Testis (tissue), 2 donors: Measurements from ENCODE around the gene TBXAS1.

Source experiments
- POLR2A ChIP-seq: fragments of 450-650 bp; IDR thresholded peaks from one replicate; pipeline ENCODE4 v1.6.1; 2017; ENCODE audit warnings: antibody characterized with exemption, mild to moderate bottlenecking, moderate library complexity
- TF ChIP-seq, protein P1 (sequence below), 3 experiments: fragments of 450-650 bp in 2 of 3; fragments of 200-600 bp in 1 of 3; sonication (generic) in 1 of 3; IDR thresholded peaks; one replicate each; pipeline ENCODE4 v1.5.1; 2016 to 2019; ENCODE audit warnings: antibody characterized with exemption in 3 of 3, mild to moderate bottlenecking in 2 of 3, moderate library complexity in 1 of 3

DNA sequence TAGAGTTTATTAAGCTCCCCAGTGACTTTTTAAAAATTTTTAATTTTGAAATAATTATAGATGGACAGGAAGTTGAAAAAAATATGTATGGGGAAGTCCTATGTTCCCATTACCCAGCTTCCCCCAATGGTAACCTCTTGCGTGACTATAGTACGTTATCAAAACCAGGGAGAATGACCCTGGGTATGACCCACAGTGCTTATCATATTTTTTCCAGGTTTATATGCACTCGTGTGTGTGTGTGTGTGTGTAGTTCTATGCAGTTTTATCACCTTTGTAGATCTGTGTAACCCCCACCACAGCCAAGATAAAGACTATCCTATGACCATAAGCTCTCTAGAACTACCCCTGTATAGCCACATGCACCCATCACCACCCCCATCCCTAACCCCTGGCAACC lies 72.8 kb downstream of the TBXAS1 start:
- TF ChIP-seq, protein P1, sequence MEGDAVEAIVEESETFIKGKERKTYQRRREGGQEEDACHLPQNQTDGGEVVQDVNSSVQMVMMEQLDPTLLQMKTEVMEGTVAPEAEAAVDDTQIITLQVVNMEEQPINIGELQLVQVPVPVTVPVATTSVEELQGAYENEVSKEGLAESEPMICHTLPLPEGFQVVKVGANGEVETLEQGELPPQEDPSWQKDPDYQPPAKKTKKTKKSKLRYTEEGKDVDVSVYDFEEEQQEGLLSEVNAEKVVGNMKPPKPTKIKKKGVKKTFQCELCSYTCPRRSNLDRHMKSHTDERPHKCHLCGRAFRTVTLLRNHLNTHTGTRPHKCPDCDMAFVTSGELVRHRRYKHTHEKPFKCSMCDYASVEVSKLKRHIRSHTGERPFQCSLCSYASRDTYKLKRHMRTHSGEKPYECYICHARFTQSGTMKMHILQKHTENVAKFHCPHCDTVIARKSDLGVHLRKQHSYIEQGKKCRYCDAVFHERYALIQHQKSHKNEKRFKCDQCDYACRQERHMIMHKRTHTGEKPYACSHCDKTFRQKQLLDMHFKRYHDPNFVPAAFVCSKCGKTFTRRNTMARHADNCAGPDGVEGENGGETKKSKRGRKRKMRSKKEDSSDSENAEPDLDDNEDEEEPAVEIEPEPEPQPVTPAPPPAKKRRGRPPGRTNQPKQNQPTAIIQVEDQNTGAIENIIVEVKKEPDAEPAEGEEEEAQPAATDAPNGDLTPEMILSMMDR (IDR thresholded peaks at IDR 0.05) = no peak
- TF ChIP-seq POLR2A = no peak
